SHP77 treated with DMSO at 0.1 percent for 48 hours (cell line): ENCODE data around the gene MAD2L1.

Experiments used
- DNase-seq: peaks from one replicate; lab custom pipeline; 2025; lab: John Stamatoyannopoulos, UW

MAD2L1 gene

DNA sequence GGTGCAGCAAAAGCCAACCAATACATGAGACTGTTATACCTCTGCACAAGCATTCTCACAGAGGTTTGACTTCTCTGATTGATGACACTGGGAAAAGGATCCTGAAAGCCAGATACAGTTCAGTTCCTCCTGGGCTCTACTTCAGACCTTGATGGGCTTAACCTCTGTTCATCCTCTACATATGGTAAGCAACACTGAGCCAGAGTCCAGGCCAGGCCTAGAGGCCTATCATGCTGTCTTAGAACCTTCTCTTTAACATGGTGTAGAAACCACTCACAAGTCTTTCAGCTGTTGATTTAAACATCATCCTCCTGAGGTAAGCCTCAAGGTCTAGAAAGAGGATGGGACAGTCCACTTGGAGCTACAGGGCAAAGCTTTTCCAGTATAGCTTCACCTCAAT is 9.2 kb downstream of the MAD2L1 start:
- no peak for DNase-seq

DNA sequence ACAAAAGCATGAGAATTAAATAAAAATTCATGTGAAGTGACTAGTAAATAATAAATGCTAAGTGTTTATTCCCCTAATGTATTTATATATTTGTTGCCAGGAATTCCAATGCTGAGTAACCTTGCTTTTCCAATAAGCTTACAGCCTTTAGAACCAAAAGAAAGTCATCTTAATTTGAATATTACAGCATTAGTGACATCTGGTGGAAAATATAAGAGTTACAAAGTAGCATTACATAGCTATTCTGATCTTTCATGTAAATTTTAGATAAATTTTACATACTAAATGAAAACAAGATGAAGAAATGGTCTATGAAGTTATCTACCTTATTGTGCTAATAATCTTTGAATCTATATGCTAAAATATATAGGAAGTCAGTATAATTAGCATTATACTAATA is 10.4 kb downstream of the MAD2L1 start:
- no peak for DNase-seq

DNA sequence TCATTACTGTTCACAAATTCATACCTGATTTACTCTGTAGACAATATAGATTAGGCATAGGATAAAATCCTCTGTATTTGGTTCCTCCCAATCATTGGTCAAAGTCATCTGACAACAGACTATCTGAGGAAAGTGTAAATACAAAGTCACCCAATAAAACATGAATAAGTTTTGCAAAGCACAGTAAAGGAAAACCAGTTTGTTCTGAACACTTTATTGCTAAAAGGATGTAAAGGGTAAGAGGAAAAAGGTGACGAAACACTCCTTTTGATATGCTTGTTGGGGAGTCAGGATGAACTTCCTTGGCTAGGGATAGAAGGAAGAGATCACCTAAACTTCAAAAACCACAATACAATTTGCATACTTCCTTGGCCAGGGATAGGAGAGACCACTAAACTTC is 10.9 kb downstream of the MAD2L1 start:
- no peak for DNase-seq

DNA sequence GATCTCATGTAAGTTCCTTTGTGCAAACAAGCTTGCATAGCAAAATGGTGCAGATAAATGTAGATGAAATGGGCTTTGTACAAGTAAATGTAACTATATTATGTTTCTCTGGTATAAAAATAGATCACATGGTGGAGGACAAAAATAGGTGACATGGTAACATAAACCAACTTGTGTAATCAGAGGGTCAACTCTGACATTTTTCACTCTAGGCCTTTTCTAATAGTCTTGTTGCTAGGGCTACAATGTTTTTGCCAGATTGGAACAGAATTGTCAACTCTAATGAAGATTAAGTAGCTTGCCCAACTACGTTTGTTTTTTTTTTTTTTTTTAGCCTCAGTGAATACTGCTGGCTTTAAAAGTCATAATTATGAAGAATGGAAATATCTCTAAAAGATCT is 11.5 kb downstream of the MAD2L1 start:
- DNase-seq = no peak

DNA sequence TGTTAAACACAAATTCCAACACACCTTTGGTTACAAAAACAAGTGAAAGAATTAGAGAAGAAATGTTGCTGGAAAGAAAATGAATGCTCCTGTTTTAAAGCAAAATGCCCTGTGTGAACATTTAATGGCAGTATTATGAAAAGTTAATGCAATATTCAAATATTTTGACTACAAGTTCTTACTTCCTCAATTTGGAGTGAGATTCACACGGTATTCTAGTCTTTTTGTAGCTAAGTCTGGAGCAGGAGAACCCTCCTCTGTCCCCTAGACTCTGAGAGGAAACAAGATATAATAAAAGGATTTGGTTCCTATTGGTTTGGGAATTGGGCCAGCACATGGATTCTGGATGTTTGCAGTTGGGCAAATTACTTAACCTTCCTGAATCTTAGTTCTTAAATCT is 12.7 kb downstream of the MAD2L1 start:
- DNase-seq = no peak

DNA sequence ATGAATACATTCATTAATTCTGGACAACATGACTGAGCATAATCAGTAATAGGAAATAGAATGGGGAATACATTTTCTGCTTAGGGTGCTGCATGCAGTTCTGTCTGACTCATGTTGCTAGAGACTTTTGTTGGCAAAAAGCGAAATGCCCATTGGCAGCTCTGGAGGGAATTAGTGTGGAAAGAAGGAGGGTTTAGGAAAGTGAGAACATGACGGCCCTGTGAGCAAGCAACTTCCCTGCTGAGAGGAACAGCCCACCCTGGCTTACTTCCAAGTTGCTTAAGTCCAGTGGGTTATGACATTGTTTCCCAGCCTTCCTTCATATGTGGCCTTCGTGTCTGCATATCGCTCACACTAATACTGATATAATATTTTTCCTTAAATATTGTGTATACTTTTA is 13.8 kb downstream of the MAD2L1 start:
- no peak for DNase-seq

DNA sequence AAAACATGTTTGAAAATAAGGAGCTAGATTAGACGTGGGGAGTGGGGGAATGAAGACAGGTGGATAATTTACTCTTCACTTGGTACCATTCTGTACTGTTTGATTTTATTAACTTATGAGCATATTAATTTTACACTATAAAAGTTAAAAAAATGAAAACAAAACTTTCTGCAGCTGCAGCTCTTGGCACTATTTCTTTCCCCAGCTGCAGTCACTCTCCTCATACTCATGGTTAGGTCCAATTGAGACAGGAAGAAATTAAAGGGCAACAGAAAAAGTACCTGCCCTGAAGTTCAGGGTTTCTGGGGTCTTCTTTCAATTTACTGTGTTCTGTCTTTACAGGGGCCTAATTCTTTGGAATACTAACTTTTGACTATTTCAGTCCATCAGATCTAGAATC is 15.4 kb downstream of the MAD2L1 start:
- DNase-seq = no peak

DNA sequence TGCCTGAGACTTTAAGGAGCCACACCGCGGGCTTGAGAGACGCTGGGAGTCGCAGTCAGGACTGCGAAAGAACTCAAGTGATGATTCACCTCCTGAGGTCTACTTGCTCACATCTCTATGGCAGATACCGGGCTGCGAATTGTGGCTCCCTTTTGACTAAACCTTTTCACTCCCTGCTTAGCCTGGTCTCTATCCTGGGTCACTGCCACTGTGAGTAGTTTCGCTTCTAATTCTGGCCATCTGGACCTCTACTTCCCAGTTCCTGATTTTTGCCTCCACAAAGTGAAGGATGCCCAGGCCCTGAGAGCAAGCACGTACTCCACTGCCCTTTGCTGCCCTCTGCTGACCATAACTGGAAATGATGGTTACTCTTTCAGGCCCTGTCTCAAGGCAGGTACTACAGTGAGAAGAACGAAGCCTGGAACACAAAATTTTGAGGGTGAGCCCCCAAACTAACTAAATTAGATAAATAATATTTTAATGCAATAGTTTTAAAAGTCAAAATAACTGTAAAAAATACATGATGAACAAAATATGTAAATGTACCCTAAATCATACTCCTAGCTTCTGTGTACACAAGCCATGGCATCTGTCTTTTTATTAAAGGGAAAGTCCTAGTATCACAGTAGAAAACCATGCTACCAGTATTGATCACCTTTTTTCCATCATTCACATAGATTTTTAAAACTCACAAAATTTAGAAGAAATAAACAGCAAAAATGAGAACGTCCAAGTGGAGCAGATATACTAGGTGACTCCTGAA is 16.7 kb downstream of the MAD2L1 start:
- DNase-seq = peak; percentile 52

DNA sequence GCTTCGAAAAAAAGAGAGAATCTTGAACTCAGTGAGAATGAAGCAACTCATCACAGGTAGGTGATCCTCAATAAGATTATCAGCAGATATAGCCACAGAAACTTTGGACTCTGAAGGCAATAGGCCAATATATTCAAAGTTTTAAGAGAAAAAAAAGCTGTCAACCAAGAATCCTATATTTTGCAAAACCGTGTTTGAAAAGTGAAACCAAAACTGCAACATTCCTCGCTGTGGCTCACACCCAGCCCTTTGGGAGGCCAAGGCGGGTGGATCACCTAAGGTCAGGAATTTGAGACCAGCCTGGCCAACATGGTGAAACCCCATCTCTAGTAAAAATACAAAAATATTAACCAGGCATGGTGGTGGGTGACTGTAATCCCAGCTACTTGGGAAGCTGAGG is 22.8 kb downstream of the MAD2L1 start:
- DNase-seq = no peak

DNA sequence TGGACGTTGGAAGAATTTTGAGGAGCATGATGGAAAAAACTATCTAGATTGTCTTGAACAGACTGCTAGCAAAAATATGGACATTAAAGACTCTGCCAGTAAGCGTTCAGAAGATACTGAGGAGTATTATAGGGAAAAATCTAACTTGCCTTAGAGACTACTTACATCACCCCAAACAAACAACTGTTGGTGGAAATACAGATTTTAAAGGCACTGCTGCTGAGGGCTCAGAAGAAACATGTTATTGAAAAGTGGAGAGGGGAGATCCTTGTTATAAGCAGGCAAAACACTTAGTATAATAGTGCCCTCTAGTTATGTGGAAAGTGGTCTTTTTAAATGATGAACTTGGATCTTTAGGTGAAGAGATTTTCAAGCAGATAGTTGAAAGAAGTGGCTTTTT is 29.2 kb downstream of the MAD2L1 start:
- DNase-seq = no peak

DNA sequence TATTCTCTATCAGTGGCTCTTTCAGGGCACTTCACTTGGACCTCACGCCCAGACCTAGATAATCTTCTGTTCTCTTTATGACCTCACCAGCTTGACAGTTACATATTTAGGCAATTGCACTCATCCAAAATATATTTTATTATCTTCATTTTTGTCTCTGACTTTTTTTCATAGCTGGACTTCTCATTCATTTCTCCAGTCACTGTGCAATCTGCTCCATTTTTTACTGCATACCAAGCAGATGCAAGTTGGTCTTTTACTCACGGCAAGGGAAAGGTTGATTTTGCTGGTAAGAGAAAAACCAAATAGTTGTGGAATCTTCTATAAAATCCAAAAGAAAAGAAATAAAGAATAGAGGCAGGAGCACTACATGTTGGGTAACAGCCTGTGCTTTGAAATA is 31.7 kb downstream of the MAD2L1 start:
- no peak for DNase-seq

DNA sequence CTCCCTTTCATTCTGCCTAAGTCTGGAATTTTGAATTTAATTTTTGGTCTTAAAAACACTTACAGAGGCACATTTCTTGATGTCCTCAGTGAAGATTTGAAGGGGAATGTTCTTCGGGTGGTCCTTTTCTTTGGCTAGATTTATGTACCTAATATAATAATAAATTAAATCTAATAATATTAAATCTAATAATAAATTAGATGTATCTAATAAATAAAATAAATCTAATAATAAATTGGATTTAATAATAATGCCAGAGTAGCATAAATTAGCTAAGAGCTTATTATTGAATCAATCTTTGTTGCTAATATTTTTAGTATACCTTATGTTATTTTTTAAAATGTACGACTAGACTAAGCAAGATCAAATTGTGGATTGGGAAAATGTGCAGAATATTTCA is 39.8 kb downstream of the MAD2L1 start:
- no peak for DNase-seq

DNA sequence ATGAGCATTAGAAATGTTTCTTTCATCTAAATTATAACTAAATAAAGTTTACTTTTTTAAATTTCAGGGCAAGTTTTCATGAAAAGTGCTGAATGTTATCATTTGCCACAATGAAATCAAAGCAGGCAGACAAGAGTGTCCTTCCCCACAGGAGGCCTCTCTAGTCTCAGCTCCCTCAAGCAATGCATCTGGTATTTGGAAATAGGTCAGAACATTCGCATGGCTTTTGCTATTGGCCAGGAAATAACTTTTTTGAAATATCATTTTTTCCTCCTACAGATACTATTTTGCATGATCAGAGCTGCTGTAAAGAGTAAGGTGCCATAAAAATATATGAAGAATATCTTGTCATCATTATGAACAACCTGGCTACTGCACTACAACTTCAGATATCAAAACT is 41.1 kb downstream of the MAD2L1 start:
- no peak for DNase-seq

DNA sequence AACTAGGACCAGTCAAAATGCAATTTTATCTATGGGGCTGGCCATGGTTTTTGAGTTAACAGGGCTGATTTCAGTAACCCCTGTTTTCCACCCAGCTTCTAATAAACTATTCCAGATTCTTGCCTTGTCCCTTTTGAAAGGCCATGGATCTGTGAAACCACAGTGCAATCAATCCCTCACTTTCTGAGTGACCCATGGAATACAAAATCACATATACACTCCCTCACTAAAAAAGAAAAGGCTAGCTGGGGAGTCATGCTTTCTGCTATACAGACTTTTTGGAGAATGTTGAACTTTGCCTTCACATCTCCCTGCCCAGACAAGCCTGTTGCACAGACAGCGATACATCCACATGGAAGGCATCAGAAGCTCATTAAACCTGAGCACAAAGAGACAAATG is 47.9 kb downstream of the MAD2L1 start:
- no peak for DNase-seq

DNA sequence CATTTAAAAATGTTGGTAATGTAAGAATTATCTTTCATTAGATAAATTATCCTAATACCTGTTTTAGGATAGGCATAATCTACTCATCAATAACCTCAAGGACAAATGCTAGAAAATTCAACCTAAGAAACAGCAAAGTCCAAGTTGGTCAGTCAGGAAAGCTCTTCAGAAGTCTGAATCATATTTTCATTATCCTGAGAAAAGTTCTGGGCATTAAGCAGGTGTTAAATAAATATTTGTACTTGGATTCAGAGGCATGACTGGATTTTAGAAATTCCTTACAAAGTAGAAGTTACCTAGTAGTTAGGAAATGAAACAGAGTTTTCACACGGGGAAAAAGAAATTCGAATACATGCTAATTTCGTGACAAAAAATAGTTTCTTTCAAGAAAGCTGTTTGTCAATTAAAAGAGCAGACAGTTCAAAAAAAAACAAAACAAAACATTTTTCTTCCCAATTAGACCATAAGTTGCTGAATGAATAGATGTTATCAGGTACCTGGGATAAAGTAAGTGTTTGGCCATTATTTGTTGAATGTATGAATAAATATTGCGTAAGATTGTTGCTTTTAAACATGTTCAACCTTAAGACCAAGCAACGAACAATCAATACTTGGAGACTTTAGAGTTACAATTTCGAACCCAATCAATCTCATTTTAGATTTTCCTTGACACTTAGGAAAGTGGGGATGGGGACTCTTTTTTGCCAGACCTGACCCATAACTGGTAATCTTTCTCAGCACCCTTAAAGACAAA is 48.5 kb downstream of the MAD2L1 start:
- DNase-seq = no peak

DNA sequence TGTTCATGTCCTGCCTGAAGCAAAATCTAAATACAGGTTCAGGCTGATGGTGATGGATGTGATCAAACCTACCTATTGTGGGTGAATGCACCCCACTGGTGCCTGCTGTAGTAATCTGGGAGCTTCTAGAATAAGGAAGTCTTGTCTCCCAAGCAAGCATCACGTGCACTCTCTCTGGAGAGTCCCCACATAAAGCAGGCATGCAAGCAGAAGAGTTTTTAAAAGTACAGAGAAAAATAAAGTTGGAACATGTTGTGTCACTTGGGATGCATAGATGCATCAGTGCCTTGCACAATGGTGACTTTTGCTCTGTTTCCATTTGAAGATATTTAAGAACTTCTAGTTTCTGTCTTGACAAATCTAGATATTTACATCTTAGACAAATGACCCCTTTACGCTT is 54.9 kb downstream of the MAD2L1 start:
- no peak for DNase-seq

DNA sequence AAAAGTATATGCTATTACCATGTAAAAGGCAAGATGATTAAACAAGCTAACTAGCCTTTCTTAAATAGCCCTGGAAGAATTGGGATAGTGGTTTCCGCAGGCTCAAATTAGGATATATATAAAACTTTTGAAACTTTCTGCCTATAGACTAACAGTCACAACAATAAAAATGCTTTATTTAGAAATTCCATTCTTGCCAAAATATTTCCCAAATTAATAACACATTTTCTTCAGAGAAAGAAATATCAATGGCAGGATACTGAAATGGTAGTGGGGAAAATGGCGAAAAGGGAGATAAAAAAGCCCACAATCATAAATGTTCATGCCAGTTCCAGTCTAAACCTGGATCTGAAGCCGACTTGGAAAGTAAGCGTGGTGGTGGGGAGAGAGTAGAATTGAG is 56.0 kb downstream of the MAD2L1 start:
- no peak for DNase-seq

DNA sequence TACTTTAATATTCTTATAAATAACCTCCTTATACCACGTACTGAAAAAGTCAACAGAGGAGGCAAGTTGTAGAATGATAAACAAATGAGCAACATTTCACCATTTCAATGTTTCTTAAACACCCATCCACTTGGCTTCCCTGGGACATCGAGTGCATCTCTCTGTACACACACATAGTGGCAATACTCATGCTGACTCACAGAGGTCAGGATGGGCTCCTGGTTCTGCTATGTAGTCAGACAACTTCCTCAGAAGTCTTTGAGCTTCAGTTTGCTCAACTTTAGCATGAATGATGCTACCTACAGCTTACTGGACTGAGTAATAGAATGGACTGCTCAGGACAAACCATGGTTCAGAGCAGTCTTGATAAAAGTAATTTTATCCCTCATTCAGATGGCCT is 56.9 kb downstream of the MAD2L1 start:
- DNase-seq = no peak

DNA sequence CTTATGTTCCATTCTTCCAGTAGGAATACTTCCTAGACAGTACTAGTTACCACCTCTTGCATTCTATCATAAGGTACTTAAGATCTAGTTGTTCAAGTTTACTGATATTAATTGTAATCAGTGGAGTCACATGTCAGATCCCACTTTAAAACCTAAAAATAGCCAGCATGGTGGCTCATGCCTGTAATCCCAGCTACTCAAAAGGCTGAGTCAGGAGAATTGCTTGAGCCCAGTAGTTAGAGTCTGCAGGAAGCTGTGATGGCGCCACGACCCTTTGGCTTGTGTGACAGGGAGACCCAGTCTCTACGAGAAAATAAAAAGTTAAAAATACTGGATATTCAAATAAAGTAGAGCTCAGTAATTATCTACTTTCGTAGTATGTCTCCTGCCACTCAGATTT is 57.7 kb downstream of the MAD2L1 start:
- DNase-seq = no peak

DNA sequence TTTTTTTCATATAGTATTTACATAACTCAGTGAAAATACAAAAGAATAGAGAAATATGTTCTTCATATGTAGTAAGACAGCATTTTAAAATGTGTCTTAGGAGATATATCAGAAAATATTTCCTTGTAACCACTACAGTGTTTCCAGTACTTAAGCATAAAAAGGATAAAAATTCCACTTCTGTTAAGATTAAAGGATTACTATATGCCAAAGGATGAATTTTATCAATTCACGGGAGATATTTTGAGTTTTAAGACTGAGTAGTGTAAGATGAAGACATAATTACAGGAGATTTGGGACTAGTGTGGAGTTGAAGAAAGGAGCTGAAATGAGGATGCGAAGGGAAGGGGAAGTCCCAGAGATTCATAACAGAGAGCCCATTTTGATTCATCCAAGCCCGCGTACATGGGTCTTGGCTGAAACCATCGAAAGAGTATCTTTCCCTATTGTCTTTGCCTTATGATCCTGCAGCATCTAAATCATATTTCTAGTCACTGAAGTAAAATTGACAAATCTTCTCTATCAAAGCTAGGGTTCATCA is 58.7 kb downstream of the MAD2L1 start:
- DNase-seq = no peak

DNA sequence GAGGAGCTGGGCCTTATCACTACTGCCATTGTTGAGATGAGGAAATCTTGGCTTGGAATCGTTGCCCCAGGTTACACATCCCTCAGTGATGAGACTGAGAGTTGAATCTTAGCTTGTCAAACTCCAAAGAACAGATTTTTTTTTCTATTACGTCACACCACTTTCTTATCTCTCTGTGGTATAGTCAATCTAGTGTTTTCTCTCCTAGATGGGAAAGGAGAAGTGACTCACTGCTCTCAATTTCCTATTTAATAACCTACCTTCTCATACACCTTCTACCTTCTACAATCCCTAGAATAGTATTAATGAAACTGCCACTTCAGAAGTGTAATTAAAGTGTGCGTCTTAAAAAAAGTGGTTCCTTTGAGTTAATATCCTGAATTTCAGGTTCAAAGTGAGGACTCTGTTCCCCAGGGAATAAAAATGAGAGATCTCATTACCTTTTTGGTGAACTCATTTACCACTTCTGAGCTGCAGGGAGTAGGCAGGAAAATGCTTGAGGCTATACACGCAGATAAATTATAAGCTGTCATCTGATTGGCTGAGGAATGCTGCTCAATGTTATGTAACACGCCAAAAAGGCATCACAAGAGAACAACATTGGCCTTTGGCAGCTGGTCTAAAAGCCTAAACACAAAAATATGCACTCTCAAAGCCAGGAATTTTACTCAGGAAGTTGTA is 59.3 kb downstream of the MAD2L1 start:
- DNase-seq = no peak
